IMR-90 (cell line): Measurements from ENCODE around the gene AGAP2. TPM values are rescaled to one million over a fixed set of nuclear protein-coding genes. Genes with fewer than 3 reads are reported as not detected.

Experiments used
- ATAC-seq: fragments of 200-7000 bp; cut with Tn5 transposase; 2 replicates; pipeline ENCODE4 v1.9.1; 2020; ENCODE audit warnings: low read depth, mild to moderate bottlenecking, moderate library complexity
- BruUV-seq: library from RNA; stranded (reverse); fragments of 400-500 nt; replicated peaks from 2 replicates; lab custom pipeline; 2021; lab: Mats Ljungman, UMichigan
- CTCF ChIA-PET: fragments of 300-600 bp; formaldehyde crosslinking; extraction: SDS; loops from one replicate; lab custom pipeline; 2021; ENCODE audit warnings: antibody characterized with exemption; lab: Yijun Ruan, JAX
- POLR2A ChIA-PET: fragments of 300-600 bp; sonication (Branson Sonifier 250); formaldehyde crosslinking; loops from one replicate; lab custom pipeline; 2022; ENCODE audit warnings: antibody characterized with exemption; ENCODE audit not compliant: unreplicated experiment; lab: Charles Lee
- DNase-seq: peaks from one replicate; pipeline ENCODE4 v3.0.0; 2013
- H2AFZ ChIP-seq: replicated peaks from 2 replicates; pipeline ENCODE3; 2013; ENCODE audit warnings: low read length, mild to moderate bottlenecking; ENCODE audit not compliant: poor library complexity
- H2AK5ac ChIP-seq: 2 replicates; pipeline ENCODE4 v1.6.1; 2013; ENCODE audit warnings: low read depth, low read length, inconsistent platforms
- H2AK9ac ChIP-seq: replicated peaks from 2 replicates; pipeline ENCODE3; 2013; ENCODE audit warnings: mild to moderate bottlenecking, low read depth, low read length, moderate library complexity; ENCODE audit not compliant: poor library complexity
- H2BK120ac ChIP-seq: 2 replicates; pipeline ENCODE4 v1.6.1; 2013; ENCODE audit warnings: low read depth, low read length, inconsistent platforms
- H2BK15ac ChIP-seq: 3 replicates; pipeline ENCODE4 v1.6.1; 2013; ENCODE audit warnings: low read depth, low read length, inconsistent platforms
- H2BK20ac ChIP-seq: 2 replicates; pipeline ENCODE4 v1.6.1; 2013; ENCODE audit warnings: low read depth, mild to moderate bottlenecking, inconsistent platforms, low read length, moderate library complexity
- H2BK5ac ChIP-seq: 2 replicates; pipeline ENCODE4 v1.6.1; 2013; ENCODE audit warnings: mild to moderate bottlenecking, low read depth, low read length, inconsistent platforms; ENCODE audit not compliant: poor library complexity, severe bottlenecking
- H3K14ac ChIP-seq: replicated peaks from 2 replicates; pipeline ENCODE4 v1.6.1; 2013; ENCODE audit warnings: low read depth, low read length, inconsistent platforms
- H3K18ac ChIP-seq: 2 replicates; pipeline ENCODE4 v1.6.1; 2013; ENCODE audit warnings: low read depth, low read length, control low read depth
- H3K23ac ChIP-seq: 2 replicates; pipeline ENCODE4 v1.6.1; 2013; ENCODE audit warnings: low read depth, low read length, inconsistent platforms
- H3K27ac ChIP-seq: 2 replicates; pipeline ENCODE4 v1.5.1; 2013; ENCODE audit warnings: mild to moderate bottlenecking, control low read depth, low read length; ENCODE audit not compliant: insufficient read depth
- H3K27me3 ChIP-seq: 2 replicates; pipeline ENCODE4 v1.6.1; 2013; ENCODE audit warnings: low read length; ENCODE audit not compliant: control insufficient read depth, insufficient read depth
- H3K36me3 ChIP-seq: 2 replicates; pipeline ENCODE4 v1.6.1; 2013; ENCODE audit warnings: low read length, mixed read lengths; ENCODE audit not compliant: control insufficient read depth, insufficient read depth
- H3K4ac ChIP-seq: 2 replicates; pipeline ENCODE4 v1.6.1; 2013; ENCODE audit warnings: low read depth, low read length, inconsistent platforms
- H3K4me1 ChIP-seq: 2 replicates; pipeline ENCODE4 v1.6.1; 2013; ENCODE audit warnings: low read length, mixed read lengths; ENCODE audit not compliant: control insufficient read depth, insufficient read depth
- H3K4me2 ChIP-seq: 2 replicates; pipeline ENCODE4 v1.6.1; 2013; ENCODE audit warnings: low read depth, mild to moderate bottlenecking, control low read depth, low read length, moderate library complexity
- H3K4me3 ChIP-seq: 2 replicates; pipeline ENCODE4 v1.5.1; 2013; ENCODE audit warnings: low read depth, mild to moderate bottlenecking, control low read depth, low read length, moderate library complexity; ENCODE audit not compliant: insufficient read depth
- H3K56ac ChIP-seq: 2 replicates; pipeline ENCODE4 v1.6.1; 2013; ENCODE audit warnings: low read length, inconsistent platforms; ENCODE audit not compliant: insufficient read depth; ENCODE audit errors: extremely low read depth
- H3K79me1 ChIP-seq, 2 experiments: 2 replicates each; pipeline ENCODE4 v1.6.1; 2013; ENCODE audit warnings: low read length in 2 of 2, inconsistent platforms in 1 of 2, low read depth in 1 of 2
- H3K9ac ChIP-seq: 2 replicates; pipeline ENCODE4 v1.6.1; 2013; ENCODE audit warnings: low read depth, low read length, control low read depth
- H3K9me1 ChIP-seq: 2 replicates; pipeline ENCODE4 v1.6.1; 2013; ENCODE audit warnings: low read length, inconsistent platforms; ENCODE audit not compliant: insufficient read depth
- H3K9me3 ChIP-seq: 2 replicates; pipeline ENCODE4 v1.6.1; 2013; ENCODE audit warnings: low read length; ENCODE audit not compliant: control insufficient read depth, insufficient read depth
- H4K20me1 ChIP-seq: 2 replicates; pipeline ENCODE4 v1.6.1; 2013; ENCODE audit warnings: low read length, inconsistent platforms; ENCODE audit not compliant: insufficient read depth
- H4K5ac ChIP-seq: 2 replicates; pipeline ENCODE4 v1.6.1; 2013; ENCODE audit warnings: mild to moderate bottlenecking, low read depth, low read length, control low read depth
- H4K8ac ChIP-seq, 2 experiments: 2 replicates each; pipeline ENCODE4 v1.6.1; 2013; ENCODE audit warnings: low read depth in 2 of 2, low read length in 2 of 2, control low read depth in 1 of 2, inconsistent platforms in 1 of 2
- H4K91ac ChIP-seq: 2 replicates; pipeline ENCODE4 v1.6.1; 2013; ENCODE audit warnings: low read depth, low read length, inconsistent platforms; ENCODE audit not compliant: insufficient read depth
- BHLHE40 ChIP-seq: fragments of 150-350 bp; IDR thresholded peaks from 2 replicates; pipeline ENCODE4 v1.6.1; 2016; ENCODE audit warnings: mild to moderate bottlenecking, low read depth, low read length
- CEBPB ChIP-seq: IDR thresholded peaks from 2 replicates; pipeline ENCODE4 v1.6.1; 2012; ENCODE audit warnings: low read depth, low read length, improper control_type of control experiment
- CHD1 ChIP-seq: IDR thresholded peaks from 2 replicates; pipeline ENCODE4 v1.6.1; 2012; ENCODE audit warnings: low read depth, low read length, improper control_type of control experiment
- CTCF ChIP-seq: conservative IDR thresholded peaks from 2 replicates; pipeline ENCODE4 v1.5.1; 2012; ENCODE audit warnings: mild to moderate bottlenecking, low read depth, low read length, improper control_type of control experiment
- ELK1 ChIP-seq: fragments of 150-350 bp; IDR thresholded peaks from 2 replicates; pipeline ENCODE4 v1.6.1; 2016; ENCODE audit warnings: low read depth, mild to moderate bottlenecking, low read length, moderate library complexity, borderline replicate concordance
- FOS ChIP-seq: fragments of 150-350 bp; IDR thresholded peaks from 2 replicates; pipeline ENCODE4 v1.6.1; 2016; ENCODE audit warnings: low read depth, low read length
- MAFK ChIP-seq: IDR thresholded peaks from 2 replicates; pipeline ENCODE4 v1.6.1; 2012; ENCODE audit warnings: low read depth, low read length, improper control_type of control experiment
- MAZ ChIP-seq: IDR thresholded peaks from 2 replicates; pipeline ENCODE4 v1.6.1; 2012; ENCODE audit warnings: low read depth, mild to moderate bottlenecking, low read length, improper control_type of control experiment, moderate library complexity, borderline replicate concordance
- MXI1 ChIP-seq: IDR thresholded peaks from 2 replicates; pipeline ENCODE4 v1.6.1; 2012; ENCODE audit warnings: low read depth, mild to moderate bottlenecking, low read length, moderate library complexity, borderline replicate concordance
- NFE2L2 ChIP-seq: fragments of 150-350 bp; IDR thresholded peaks from 2 replicates; pipeline ENCODE4 v1.6.1; 2016; ENCODE audit warnings: low read depth, mild to moderate bottlenecking, low read length
- POLR2A ChIP-seq: IDR thresholded peaks from 2 replicates; pipeline ENCODE4 v1.6.1; 2012; ENCODE audit warnings: mild to moderate bottlenecking, low read depth, low read length
- RAD21 ChIP-seq: IDR thresholded peaks from 2 replicates; pipeline ENCODE4 v1.6.1; 2012; ENCODE audit warnings: low read length, improper control_type of control experiment
- RCOR1 ChIP-seq: IDR thresholded peaks from 2 replicates; pipeline ENCODE4 v1.6.1; 2012; ENCODE audit warnings: mild to moderate bottlenecking, low read length, improper control_type of control experiment; ENCODE audit not compliant: insufficient replicate concordance
- RFX5 ChIP-seq: IDR thresholded peaks from 2 replicates; pipeline ENCODE4 v1.8.0; 2012; ENCODE audit warnings: low read depth, mild to moderate bottlenecking, low read length, moderate library complexity
- SMC3 ChIP-seq: fragments of 150-350 bp; IDR thresholded peaks from 2 replicates; pipeline ENCODE4 v1.6.1; 2016; ENCODE audit warnings: low read depth, mild to moderate bottlenecking, antibody characterized with exemption, low read length, moderate library complexity
- USF2 ChIP-seq: fragments of 150-350 bp; IDR thresholded peaks from 2 replicates; pipeline ENCODE4 v1.6.1; 2017; ENCODE audit warnings: mild to moderate bottlenecking, antibody characterized with exemption, low read length, low read depth
- WGBS, 2 experiments: methylation state at CpG; one replicate each; pipeline versions ENCODE4 v1.1.5 to v1.1.7; 2013; ENCODE audit warnings: missing lambda C conversion rate in 2 of 2; ENCODE audit not compliant: insufficient read length in 1 of 2; ENCODE audit errors: extremely low coverage in 2 of 2; 5-methylcytosine and 5-hydroxymethylcytosine counted together
- dilution Hi-C: fragments of 300-500 bp; cut with HindIII; formaldehyde crosslinking; loops from one replicate; pipeline ENCODE4 v1.14.3; 2018; ENCODE audit warnings: low sequenced_read_pairs; ENCODE audit not compliant: unreplicated experiment
- in situ Hi-C: fragments of 300-500 bp; cut with MboI; formaldehyde crosslinking; loops from 3 replicates; pipeline ENCODE4 v1.14.3; 2019; ENCODE audit warnings: low sequenced_read_pairs, inconsistent platforms, mixed read lengths
- intact Hi-C: fragments of 100-400 bp; cut with micrococcal nuclease; formaldehyde crosslinking; loops from 2 replicates; pipeline ENCODE4 v1.10.0; 2022
- polyA plus RNA-seq, 3 experiments: library from polyadenylated mRNA; depleted of rRNA; stranded (reverse); fragments of >200 nt; gene quantifications; 2 replicates each; pipeline ENCODE4 v1.2.3, GENCODE V29; 2012; ENCODE audit warnings: low replicate concordance in 1 of 3
- total RNA-seq: library from RNA; depleted of rRNA; stranded (reverse); fragments of >200 nt; gene quantifications from 2 replicates; pipeline ENCODE4 v1.2.3, GENCODE V29; 2012

Gene AGAP2
- total and polyA plus RNA-seq, 2 of the 4 experiments (the other 2 are of a cell fraction): 0.03 to 0.18 TPM

DNA sequence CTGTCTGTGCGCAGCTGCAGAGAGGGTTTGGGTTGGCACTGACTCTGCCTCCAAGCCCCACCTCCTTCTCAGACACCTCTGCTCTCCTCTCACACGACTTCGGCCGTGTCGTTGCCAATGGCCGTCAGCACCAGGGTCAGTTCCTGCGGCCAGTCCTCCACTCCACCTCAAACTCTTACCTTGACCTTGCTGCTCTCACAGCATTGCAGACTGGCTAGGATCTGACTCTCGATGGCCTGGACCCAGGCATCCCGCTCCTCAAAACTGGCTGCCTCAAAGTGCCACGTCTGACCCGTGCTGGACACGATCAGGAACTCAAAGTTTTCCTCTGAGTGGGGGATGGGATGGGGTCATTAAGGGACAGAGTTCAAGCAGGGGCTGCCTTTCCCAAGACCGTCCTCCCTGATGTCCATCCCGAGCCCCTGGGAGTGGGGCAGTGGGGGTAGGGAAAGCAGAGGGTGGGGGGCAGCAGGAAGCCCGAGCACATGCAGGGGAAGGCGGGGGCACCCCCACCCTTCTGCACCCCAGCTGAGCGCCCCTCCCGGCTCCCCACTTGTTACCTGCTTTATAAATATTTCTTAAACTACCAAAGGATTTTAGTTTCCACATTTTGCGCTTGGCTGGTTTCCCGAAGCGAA lies 10.7 kb downstream of the AGAP2 start:
- H3K9me1 ChIP-seq: peaks cover 6% of the 10 kb centered on the region; the same call in 1 of the 2 replicates
- peak overlapping the region; percentile 100 for H2AFZ ChIP-seq
- in situ Hi-C loops (no loop called here), intact Hi-C loops (no loop called here), dilution Hi-C loops (no loop called here)
- no peak overlapping the region for H3K4me2 ChIP-seq
- H2AK9ac ChIP-seq: peak overlapping the region; percentile 19
- 0 out of 2 replicates have a peak overlapping the region, but pooled peaks have one; percentile 1 for H2AK5ac ChIP-seq
- H3K4ac ChIP-seq: no peak overlapping the region
- H3K14ac ChIP-seq: no peak overlapping the region
- H4K91ac ChIP-seq: no peak overlapping the region
- no peak overlapping the region for H2BK5ac ChIP-seq
- no peak overlapping the region for H3K9ac ChIP-seq
- H4K20me1 ChIP-seq: peaks cover 11% of the 10 kb centered on the region; the same call in 1 of the 2 replicates
- WGBS, 2 experiments: 13% methylated on average over 6 of the region's 21 CpGs; no CpG with 5 or more reads in 1 of the 2 experiments
- peaks cover 19% of the 10 kb centered on the region for H3K27me3 ChIP-seq
- H3K23ac ChIP-seq: no peak overlapping the region
- H2BK120ac ChIP-seq: no peak overlapping the region
- no peak for TF ChIP-seq MAZ
- no peak for TF ChIP-seq FOS
- TF ChIP-seq MXI1: no peak
- no peak for TF ChIP-seq BHLHE40
- no peak for TF ChIP-seq CTCF
- TF ChIP-seq RAD21: no peak
- no peak for TF ChIP-seq SMC3
- no peak for TF ChIP-seq MAFK
- TF ChIP-seq NFE2L2: no peak
- TF ChIP-seq RFX5: no peak
- no peak for TF ChIP-seq RCOR1
- TF ChIP-seq ELK1: no peak
- no peak for TF ChIP-seq CEBPB
- TF ChIP-seq CHD1: no peak
- TF ChIP-seq POLR2A: no peak
- TF ChIP-seq USF2: no peak
- H3K56ac ChIP-seq: no peak overlapping the region
- ChIA-PET POLR2A (no interaction called here), CTCF (no interaction called here)
- no peak overlapping the region for H4K8ac ChIP-seq
- H3K9me3 ChIP-seq: no peaks in the 10 kb centered on the region
- H3K4me3 ChIP-seq: no peak overlapping the region
- H2BK15ac ChIP-seq: no peak overlapping the region
- no peak overlapping the region for H2BK20ac ChIP-seq
- no TSS peak for BruUV-seq
- ATAC-seq (no peak), DNase-seq (no peak)
- H3K27ac ChIP-seq: no peak overlapping the region
- peaks cover 6% of the 10 kb centered on the region; the same call in 1 of the 2 replicates for H3K36me3 ChIP-seq
- no peak overlapping the region for H4K5ac ChIP-seq
- peaks cover 0 to 17% of the 10 kb centered on the region in 2 experiments; a peak in 1 of 4 replicates for H3K79me1 ChIP-seq
- H3K18ac ChIP-seq: no peak overlapping the region
- H3K4me1 ChIP-seq: 0 out of 2 replicates have a peak, but pooled peaks cover 4% of the 10 kb centered on the region
